Measurements from ENCODE around the gene OR4D9. TPM values are rescaled to one million over a fixed set of nuclear protein-coding genes. Genes with fewer than 3 reads are reported as not detected.

Gene OR4D9
- total and polyA plus RNA-seq, 2 of the 8 experiments (the other 6 are each of a cell fraction or from before 2014, with no cell fraction given) = not detected

DNA sequence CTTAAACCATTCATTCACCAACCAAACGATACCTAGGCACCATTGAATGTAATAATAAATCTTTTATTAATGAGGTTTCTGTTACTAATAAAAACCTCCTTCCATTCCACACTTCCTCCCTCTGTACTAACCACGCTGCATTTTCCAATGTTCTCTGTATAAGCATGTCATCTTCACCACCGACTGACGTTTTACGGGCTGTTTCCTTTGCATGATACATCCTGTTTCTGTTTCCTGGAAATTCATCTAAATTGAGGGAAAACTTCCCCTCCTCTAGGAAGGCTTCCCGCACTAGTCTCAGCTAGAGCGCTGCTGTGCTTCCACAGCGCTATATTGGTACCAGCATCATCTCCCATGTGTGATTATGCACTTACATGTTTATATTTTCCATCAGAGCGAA, 36.2 kb upstream of the OR4D9 start:
- Histone ChIP-seq H3K4me3 (ENCODE audit: extremely low read depth in 1 of 4, insufficient read depth in 2 of 4, low read depth in 3 of 4, low read length in 4 of 4) (no peak overlapping the region), H3K27ac (ENCODE audit: low read depth, low read length) (no peak overlapping the region), H3K14ac (ENCODE audit: insufficient read length) (no peak overlapping the region), H2BK12ac (ENCODE audit: low read depth, low read length) (no peak overlapping the region), H2BK5ac (ENCODE audit: low read depth, low read length) (no peak overlapping the region), H4K20me1 (replicated peaks in 1 of 2; ENCODE audit: control insufficient read depth in 1 of 2, insufficient read depth in 2 of 2, low read length in 2 of 2) (no peaks in the 10 kb centered on the region), H2BK120ac (replicated peaks; ENCODE audit: low read depth, low read length) (no peak overlapping the region), H4K5ac (ENCODE audit: insufficient read length, low read depth, low read length) (no peak overlapping the region), H3K18ac (ENCODE audit: extremely low read depth, low read length) (no peak overlapping the region), H3K4me2 (ENCODE audit: insufficient read depth in 1 of 2, low read depth in 2 of 2, low read length in 2 of 2) (no peak overlapping the region), H2BK20ac (ENCODE audit: low read length) (no peak overlapping the region), H3K4me1 (replicated peaks in 1 of 4; ENCODE audit: control insufficient read depth in 3 of 4, insufficient read depth in 4 of 4, low read length in 3 of 4) (no peaks in the 10 kb centered on the region), H3K9me3 (ENCODE audit: insufficient read depth in 2 of 2, low read depth in 1 of 2, low read length in 1 of 2) (no peaks in the 10 kb centered on the region), H3K9ac (replicated peaks in 1 of 4; ENCODE audit: extremely low read depth in 1 of 4, low read depth in 3 of 4, low read length in 3 of 4) (no peak overlapping the region), H3K4ac (replicated peaks; ENCODE audit: insufficient read length, low read depth, low read length) (no peak overlapping the region), H3K36me3 (ENCODE audit: control insufficient read depth in 2 of 4, insufficient read depth in 4 of 4, low read length in 3 of 4) (no peaks in the 10 kb centered on the region), H3K79me1 (ENCODE audit: low read depth, low read length) (no peaks in the 10 kb centered on the region), H2AFZ (ENCODE audit: low read length) (no peak overlapping the region), H3K23ac (ENCODE audit: insufficient read length) (no peak overlapping the region), H2BK15ac (ENCODE audit: low read length) (no peak overlapping the region), H4K8ac (ENCODE audit: extremely low read depth, insufficient read depth, low read length) (no peak overlapping the region), H3K79me2 (ENCODE audit: control insufficient read depth in 1 of 2, insufficient read depth in 2 of 2, low read length in 2 of 2) (no peaks in the 10 kb centered on the region), H4K91ac (replicated peaks; ENCODE audit: insufficient read length, low read length) (no peak overlapping the region), H3K27me3 (replicated peaks in 1 of 4; ENCODE audit: control insufficient read depth in 3 of 4, extremely low read depth in 1 of 4, insufficient read depth in 3 of 4, low read length in 3 of 4) (no peaks in the 10 kb centered on the region), H3K23me2 (ENCODE audit: low read depth, low read length) (no peaks in the 10 kb centered on the region; the same call in 1 of the 2 replicates), H2AK5ac (ENCODE audit: low read depth, low read length) (no peak overlapping the region), H3K56ac (replicated peaks; ENCODE audit: insufficient read length, low read depth, low read length) (no peak overlapping the region)
- no peak for DNase-seq (ENCODE audit: low read depth in 1 of 2, low spot score in 2 of 2)
- CTCF ChIA-PET (ENCODE audit: partially characterized antibody) = no interaction called here
- no peak for TF ChIP-seq TAF1 (IDR thresholded peaks at IDR 0.05; ENCODE audit: low read depth, low read length)
- no peak for TF ChIP-seq HDAC2 (IDR thresholded peaks at IDR 0.05; ENCODE audit: borderline replicate concordance in 1 of 2, low read depth in 2 of 2, low read length in 2 of 2)
- TF ChIP-seq, protein P1, sequence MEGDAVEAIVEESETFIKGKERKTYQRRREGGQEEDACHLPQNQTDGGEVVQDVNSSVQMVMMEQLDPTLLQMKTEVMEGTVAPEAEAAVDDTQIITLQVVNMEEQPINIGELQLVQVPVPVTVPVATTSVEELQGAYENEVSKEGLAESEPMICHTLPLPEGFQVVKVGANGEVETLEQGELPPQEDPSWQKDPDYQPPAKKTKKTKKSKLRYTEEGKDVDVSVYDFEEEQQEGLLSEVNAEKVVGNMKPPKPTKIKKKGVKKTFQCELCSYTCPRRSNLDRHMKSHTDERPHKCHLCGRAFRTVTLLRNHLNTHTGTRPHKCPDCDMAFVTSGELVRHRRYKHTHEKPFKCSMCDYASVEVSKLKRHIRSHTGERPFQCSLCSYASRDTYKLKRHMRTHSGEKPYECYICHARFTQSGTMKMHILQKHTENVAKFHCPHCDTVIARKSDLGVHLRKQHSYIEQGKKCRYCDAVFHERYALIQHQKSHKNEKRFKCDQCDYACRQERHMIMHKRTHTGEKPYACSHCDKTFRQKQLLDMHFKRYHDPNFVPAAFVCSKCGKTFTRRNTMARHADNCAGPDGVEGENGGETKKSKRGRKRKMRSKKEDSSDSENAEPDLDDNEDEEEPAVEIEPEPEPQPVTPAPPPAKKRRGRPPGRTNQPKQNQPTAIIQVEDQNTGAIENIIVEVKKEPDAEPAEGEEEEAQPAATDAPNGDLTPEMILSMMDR (IDR thresholded peaks at IDR 0.05; ENCODE audit: control extremely low read depth in 1 of 3, insufficient read depth in 1 of 3, low read depth in 1 of 3, low read length in 3 of 3) = no peak
- TF ChIP-seq, protein P2, sequence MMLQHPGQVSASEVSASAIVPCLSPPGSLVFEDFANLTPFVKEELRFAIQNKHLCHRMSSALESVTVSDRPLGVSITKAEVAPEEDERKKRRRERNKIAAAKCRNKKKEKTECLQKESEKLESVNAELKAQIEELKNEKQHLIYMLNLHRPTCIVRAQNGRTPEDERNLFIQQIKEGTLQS (IDR thresholded peaks at IDR 0.05; ENCODE audit: insufficient read depth, low read depth, low read length) = no peak
- no peak for TF ChIP-seq YY1 (IDR thresholded peaks at IDR 0.05; ENCODE audit: low read depth, low read length)
- no peak for TF ChIP-seq SIX5 (IDR thresholded peaks at IDR 0.05; ENCODE audit: low read depth, low read length)
- TF ChIP-seq GABPA (IDR thresholded peaks at IDR 0.05; ENCODE audit: borderline replicate concordance, insufficient read depth, low read length) = no peak
- no peak for FAIRE-seq
- POLR2A ChIA-PET (ENCODE audit: partially characterized antibody) = no interaction called here
- WGBS, 2 experiments (ENCODE audit: extremely low coverage in 1 of 2, insufficient coverage in 1 of 2, insufficient read length in 1 of 2, insufficient replicate concordance in 2 of 2, low coverage in 1 of 2, low lambda C conversion rate in 2 of 2, missing lambda C conversion rate in 1 of 2) = 82% methylated on average over 9 of the region's 9 CpGs; no CpG with 5 or more reads in 1 of the 2 experiments

Measured in H1 (cell line).